ENCODE measurements around the gene GPRIN1.
"Not testable (repeated sequence)": the region's sequence is repeated elsewhere in the genome, so short reads cannot be mapped to it uniquely, and the experiment has no call there.

Gene GPRIN1

DNA sequence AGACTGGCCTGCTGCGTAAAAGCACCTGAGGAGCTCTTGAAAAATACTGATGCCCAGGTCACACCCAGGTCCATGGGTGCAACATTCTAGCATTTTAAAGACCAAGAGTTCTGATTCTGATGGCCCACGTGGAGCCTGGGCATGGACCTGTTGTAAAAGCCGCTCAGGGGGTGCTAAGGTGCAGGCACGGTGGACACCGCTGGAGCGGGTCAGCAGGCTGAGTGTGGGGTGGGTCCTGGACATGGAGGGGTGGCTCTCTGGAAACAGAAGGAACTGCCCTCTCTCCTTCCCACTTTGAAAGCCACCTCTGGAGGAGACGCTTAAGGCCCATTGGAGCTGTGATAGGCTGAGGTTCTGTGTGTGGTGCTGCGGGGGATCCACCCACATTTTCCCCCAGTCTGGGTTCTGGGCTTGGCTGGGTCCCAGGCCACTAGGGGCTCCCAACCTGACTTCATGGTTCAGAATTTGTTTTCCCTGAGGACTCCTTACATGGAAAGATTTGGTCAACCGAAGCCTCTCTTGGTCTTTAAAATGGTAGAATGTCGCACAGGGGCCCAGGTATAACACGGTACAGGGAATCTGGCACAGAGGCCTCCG lies 16.6 kb downstream of the GPRIN1 start (continued):
- TF ChIP-seq, protein P1, sequence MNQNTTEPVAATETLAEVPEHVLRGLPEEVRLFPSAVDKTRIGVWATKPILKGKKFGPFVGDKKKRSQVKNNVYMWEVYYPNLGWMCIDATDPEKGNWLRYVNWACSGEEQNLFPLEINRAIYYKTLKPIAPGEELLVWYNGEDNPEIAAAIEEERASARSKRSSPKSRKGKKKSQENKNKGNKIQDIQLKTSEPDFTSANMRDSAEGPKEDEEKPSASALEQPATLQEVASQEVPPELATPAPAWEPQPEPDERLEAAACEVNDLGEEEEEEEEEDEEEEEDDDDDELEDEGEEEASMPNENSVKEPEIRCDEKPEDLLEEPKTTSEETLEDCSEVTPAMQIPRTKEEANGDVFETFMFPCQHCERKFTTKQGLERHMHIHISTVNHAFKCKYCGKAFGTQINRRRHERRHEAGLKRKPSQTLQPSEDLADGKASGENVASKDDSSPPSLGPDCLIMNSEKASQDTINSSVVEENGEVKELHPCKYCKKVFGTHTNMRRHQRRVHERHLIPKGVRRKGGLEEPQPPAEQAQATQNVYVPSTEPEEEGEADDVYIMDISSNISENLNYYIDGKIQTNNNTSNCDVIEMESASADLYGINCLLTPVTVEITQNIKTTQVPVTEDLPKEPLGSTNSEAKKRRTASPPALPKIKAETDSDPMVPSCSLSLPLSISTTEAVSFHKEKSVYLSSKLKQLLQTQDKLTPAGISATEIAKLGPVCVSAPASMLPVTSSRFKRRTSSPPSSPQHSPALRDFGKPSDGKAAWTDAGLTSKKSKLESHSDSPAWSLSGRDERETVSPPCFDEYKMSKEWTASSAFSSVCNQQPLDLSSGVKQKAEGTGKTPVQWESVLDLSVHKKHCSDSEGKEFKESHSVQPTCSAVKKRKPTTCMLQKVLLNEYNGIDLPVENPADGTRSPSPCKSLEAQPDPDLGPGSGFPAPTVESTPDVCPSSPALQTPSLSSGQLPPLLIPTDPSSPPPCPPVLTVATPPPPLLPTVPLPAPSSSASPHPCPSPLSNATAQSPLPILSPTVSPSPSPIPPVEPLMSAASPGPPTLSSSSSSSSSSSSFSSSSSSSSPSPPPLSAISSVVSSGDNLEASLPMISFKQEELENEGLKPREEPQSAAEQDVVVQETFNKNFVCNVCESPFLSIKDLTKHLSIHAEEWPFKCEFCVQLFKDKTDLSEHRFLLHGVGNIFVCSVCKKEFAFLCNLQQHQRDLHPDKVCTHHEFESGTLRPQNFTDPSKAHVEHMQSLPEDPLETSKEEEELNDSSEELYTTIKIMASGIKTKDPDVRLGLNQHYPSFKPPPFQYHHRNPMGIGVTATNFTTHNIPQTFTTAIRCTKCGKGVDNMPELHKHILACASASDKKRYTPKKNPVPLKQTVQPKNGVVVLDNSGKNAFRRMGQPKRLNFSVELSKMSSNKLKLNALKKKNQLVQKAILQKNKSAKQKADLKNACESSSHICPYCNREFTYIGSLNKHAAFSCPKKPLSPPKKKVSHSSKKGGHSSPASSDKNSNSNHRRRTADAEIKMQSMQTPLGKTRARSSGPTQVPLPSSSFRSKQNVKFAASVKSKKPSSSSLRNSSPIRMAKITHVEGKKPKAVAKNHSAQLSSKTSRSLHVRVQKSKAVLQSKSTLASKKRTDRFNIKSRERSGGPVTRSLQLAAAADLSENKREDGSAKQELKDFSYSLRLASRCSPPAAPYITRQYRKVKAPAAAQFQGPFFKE (tag by site-specific recombination; IDR thresholded peaks at IDR 0.05; ENCODE audit: borderline replicate concordance) = no peak
- TF ChIP-seq ZNF837 (tag by site-specific recombination; IDR thresholded peaks at IDR 0.05) (no peak), ZNF747 (tag by site-specific recombination; IDR thresholded peaks at IDR 0.05) (no peak), ZNF785 (tag by site-specific recombination; IDR thresholded peaks at IDR 0.05) (no peak), MEIS1 (CRISPR knock-in tag; IDR thresholded peaks at IDR 0.05; ENCODE audit: borderline replicate concordance) (no peak), ZNF416 (tag by site-specific recombination; IDR thresholded peaks at IDR 0.05) (no peak), ZBTB17 (tag by site-specific recombination; IDR thresholded peaks at IDR 0.05) (no peak)
- TF ChIP-seq, protein P2, sequence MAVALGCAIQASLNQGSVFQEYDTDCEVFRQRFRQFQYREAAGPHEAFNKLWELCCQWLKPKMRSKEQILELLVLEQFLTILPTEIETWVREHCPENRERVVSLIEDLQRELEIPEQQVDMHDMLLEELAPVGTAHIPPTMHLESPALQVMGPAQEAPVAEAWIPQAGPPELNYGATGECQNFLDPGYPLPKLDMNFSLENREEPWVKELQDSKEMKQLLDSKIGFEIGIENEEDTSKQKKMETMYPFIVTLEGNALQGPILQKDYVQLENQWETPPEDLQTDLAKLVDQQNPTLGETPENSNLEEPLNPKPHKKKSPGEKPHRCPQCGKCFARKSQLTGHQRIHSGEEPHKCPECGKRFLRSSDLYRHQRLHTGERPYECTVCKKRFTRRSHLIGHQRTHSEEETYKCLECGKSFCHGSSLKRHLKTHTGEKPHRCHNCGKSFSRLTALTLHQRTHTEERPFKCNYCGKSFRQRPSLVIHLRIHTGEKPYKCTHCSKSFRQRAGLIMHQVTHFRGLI (tag by site-specific recombination; IDR thresholded peaks at IDR 0.05) = no peak

DNA sequence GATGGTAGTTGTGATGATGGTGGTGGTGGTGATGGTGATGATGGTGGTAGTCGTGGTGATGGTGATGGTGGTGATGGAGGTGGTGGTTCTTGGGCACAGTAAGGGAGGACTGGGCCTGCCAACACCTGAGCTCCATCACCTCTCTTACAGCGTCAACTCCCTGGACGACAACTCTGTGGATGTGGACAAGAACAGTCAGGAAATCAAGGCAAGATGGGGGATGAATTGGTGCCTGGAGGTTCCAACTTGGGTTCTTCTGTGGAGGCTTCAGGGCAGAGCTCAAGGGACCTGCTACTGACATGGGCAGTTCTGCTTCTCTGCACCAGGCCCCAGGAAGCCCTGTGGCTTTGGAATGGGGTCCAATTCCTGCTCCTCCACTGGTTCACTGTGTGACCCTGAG lies 17.4 kb downstream of the GPRIN1 start:
- no peaks in the 10 kb centered on the region for H3K36me3 ChIP-seq (ENCODE audit: control insufficient read depth in 2 of 2, insufficient read depth in 1 of 2, low read length in 2 of 2)
- H3K4me3 ChIP-seq (ENCODE audit: low read depth, low read length) = no peak overlapping the region
- no peak overlapping the region for H3K27ac ChIP-seq (ENCODE audit: extremely low read depth, low read depth, low read length)
- H3K4me1 ChIP-seq (ENCODE audit: control insufficient read depth, insufficient read depth, low read length) = no peaks in the 10 kb centered on the region
- ChIA-PET POLR2A (no interaction called here), CTCF (no interaction called here)
- TF ChIP-seq ZNF266 (tag by site-specific recombination; IDR thresholded peaks at IDR 0.05; ENCODE audit: low read depth) (no peak), ZBTB8A (tag by site-specific recombination; IDR thresholded peaks at IDR 0.05) (no peak), ZNF677 (tag by site-specific recombination; IDR thresholded peaks at IDR 0.05) (peak; percentile 93), ZNF658 (tag by site-specific recombination; IDR thresholded peaks at IDR 0.05) (0 out of 2 replicates have a peak, but pooled peaks have one; percentile 38), ZNF112 (tag by site-specific recombination; IDR thresholded peaks at IDR 0.05) (no peak)
- H3K9me3 ChIP-seq (ENCODE audit: control insufficient read depth, insufficient read depth, low read depth, low read length) = no peaks in the 10 kb centered on the region

DNA sequence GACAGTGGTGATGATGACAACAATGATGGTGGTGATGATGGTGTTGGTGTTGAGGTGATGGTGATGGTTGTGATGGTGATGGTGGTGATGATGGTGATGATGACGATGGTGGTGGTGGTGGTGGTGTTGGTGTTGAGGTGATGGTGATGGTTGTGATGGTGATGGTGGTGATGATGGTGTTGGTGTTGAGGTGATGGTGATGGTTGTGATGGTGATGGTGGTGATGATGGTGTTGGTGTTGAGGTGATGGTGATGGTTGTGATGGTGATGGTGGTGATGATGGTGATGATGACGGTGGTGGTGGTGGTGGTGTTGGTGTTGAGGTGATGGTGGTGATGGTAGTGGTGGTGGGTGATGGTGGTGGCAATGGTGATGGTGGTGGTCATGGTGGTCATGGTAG lies 18.3 kb downstream of the GPRIN1 start:
- H3K9me3 ChIP-seq (ENCODE audit: control insufficient read depth, insufficient read depth, low read depth, low read length); H3K4me1 ChIP-seq (ENCODE audit: control insufficient read depth, insufficient read depth, low read length); H3K4me3 ChIP-seq (ENCODE audit: low read depth, low read length); CTCF ChIA-PET; H3K27ac ChIP-seq (ENCODE audit: extremely low read depth, low read depth, low read length); H3K36me3 ChIP-seq (ENCODE audit: control insufficient read depth in 2 of 2, insufficient read depth in 1 of 2, low read length in 2 of 2); POLR2A ChIA-PET: not testable (repeated sequence)
- TF ChIP-seq ZNF530 (tag by site-specific recombination; IDR thresholded peaks at IDR 0.05; ENCODE audit: low read depth) = peak; percentile 72; the same call in 1 of the 2 replicates
- TF ChIP-seq, protein P1 (tag by site-specific recombination; IDR thresholded peaks at IDR 0.05; ENCODE audit: borderline replicate concordance) = peak; percentile 98; the same call in 1 of the 2 replicates
- peak; percentile 84; the same call in 1 of the 2 replicates for TF ChIP-seq ZNF701 (tag by site-specific recombination; IDR thresholded peaks at IDR 0.05)
- TF ChIP-seq ZNF157 (tag by site-specific recombination; IDR thresholded peaks at IDR 0.05) = peak; percentile 63
- peak; percentile 96 for TF ChIP-seq ZNF239 (tag by site-specific recombination; IDR thresholded peaks at IDR 0.05)
